Smooth muscle cell (in vitro differentiated cells): Measurements from ENCODE around the gene RASGRF1. TPM values are rescaled to one million over a fixed set of nuclear protein-coding genes. Genes with fewer than 3 reads are reported as not detected.

Experiments
- DNase-seq: peaks from one replicate; lab custom pipeline; 2025; ENCODE audit not compliant: unreplicated experiment; lab: John Stamatoyannopoulos, UW
- H2AFZ ChIP-seq: fragments of 200-600 bp; sonication (generic); 2 replicates; pipeline ENCODE4 v1.6.0; 2016; ENCODE audit warnings: antibody characterized with exemption, low read depth, mild to moderate bottlenecking
- H3F3A ChIP-seq: fragments of 200-600 bp; sonication (generic); 2 replicates; pipeline ENCODE4 v1.6.0; 2017; ENCODE audit warnings: antibody characterized with exemption, low read depth
- H3K27ac ChIP-seq: fragments of 200-600 bp; sonication (generic); 2 replicates; pipeline ENCODE4 v1.5.1; 2016; ENCODE audit warnings: low read depth, mild to moderate bottlenecking
- H3K27me3 ChIP-seq: fragments of 200-600 bp; sonication (generic); 2 replicates; pipeline ENCODE4 v1.6.1; 2016; ENCODE audit warnings: low read depth, mild to moderate bottlenecking
- H3K36me3 ChIP-seq: fragments of 200-600 bp; sonication (generic); 2 replicates; pipeline ENCODE4 v1.5.1; 2016; ENCODE audit warnings: low read depth
- H3K4me1 ChIP-seq: fragments of 200-600 bp; sonication (generic); 2 replicates; pipeline ENCODE4 v1.5.1; 2016; ENCODE audit warnings: low read depth
- H3K4me2 ChIP-seq: fragments of 200-600 bp; sonication (generic); 2 replicates; pipeline ENCODE4 v1.6.0; 2016; ENCODE audit warnings: mild to moderate bottlenecking
- H3K4me3 ChIP-seq: fragments of 200-600 bp; sonication (generic); 2 replicates; pipeline ENCODE4 v1.5.1; 2016; ENCODE audit warnings: mild to moderate bottlenecking
- H3K79me2 ChIP-seq: fragments of 200-600 bp; sonication (generic); 2 replicates; pipeline ENCODE4 v1.6.0; 2016; ENCODE audit warnings: low read depth, mild to moderate bottlenecking
- H3K9ac ChIP-seq: fragments of 200-600 bp; sonication (generic); 2 replicates; pipeline ENCODE4 v1.6.0; 2016; ENCODE audit warnings: low read depth
- H3K9me3 ChIP-seq: fragments of 200-600 bp; sonication (generic); replicated peaks from 2 replicates; pipeline ENCODE4 v1.5.1; 2016; ENCODE audit warnings: low read depth
- H4K20me1 ChIP-seq: fragments of 200-600 bp; sonication (generic); 2 replicates; pipeline ENCODE4 v1.6.0; 2016; ENCODE audit warnings: low read depth
- CTCF ChIP-seq: fragments of 200-600 bp; sonication (generic); IDR thresholded peaks from 2 replicates; pipeline ENCODE4 v1.5.1; 2017; ENCODE audit warnings: borderline replicate concordance, mild to moderate bottlenecking, antibody characterized with exemption; ENCODE audit not compliant: insufficient read depth, poor library complexity, severe bottlenecking
- WGBS: methylation state at CpG from one replicate; pipeline ENCODE4 v1.1.7; 2016; ENCODE audit warnings: low lambda C conversion rate; 5-methylcytosine and 5-hydroxymethylcytosine counted together
- polyA plus RNA-seq: library from polyadenylated mRNA; unstranded; fragments of >200 nt; fragmentation: Nextera tagmentation; extraction: Ambion mirVana; gene quantifications from 2 replicates; pipeline ENCODE4 v1.2.1, GENCODE V29; 2016
- total RNA-seq: library from RNA; depleted of rRNA; stranded (reverse); fragments of >200 nt; gene quantifications from 2 replicates; pipeline ENCODE4 v1.2.3, GENCODE V29; 2014

Gene RASGRF1
- total and polyA plus RNA-seq, 2 experiments from 2014 or later = 0.17 to 0.22 TPM

DNA sequence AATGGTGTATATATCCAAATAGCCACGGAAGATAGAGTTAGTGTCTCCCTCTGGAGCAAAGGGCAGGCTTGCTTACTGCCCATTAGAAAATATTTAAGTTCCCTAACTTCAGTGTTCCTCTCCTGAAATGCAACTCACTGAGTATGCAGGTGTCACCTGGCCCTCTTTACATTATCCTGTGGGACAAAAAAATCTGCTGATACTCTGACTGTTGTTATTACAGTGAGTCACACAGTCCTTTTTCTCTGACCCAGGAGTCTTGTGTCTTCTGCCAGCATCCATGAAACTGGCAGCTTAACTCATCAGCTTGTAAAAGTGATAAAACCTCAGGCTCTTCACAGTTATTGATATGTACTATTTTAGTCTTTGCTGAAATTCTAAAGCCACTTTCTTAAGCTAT lies 42.2 kb upstream of the RASGRF1 start:
- Histone ChIP-seq H3K79me2 (no peaks in the 10 kb centered on the region), H2AFZ (no peak overlapping the region), H3F3A (no peaks in the 10 kb centered on the region), H3K27ac (no peak overlapping the region), H3K4me3 (no peak overlapping the region), H3K9me3 (no peaks in the 10 kb centered on the region), H3K4me2 (no peak overlapping the region), H4K20me1 (no peaks in the 10 kb centered on the region), H3K27me3 (peaks cover 3% of the 10 kb centered on the region), H3K4me1 (no peaks in the 10 kb centered on the region), H3K36me3 (no peaks in the 10 kb centered on the region), H3K9ac (no peak overlapping the region)
- WGBS = 94% methylated on average over 1 of the region's 1 CpG
- no peak for DNase-seq
- no peak for TF ChIP-seq CTCF

DNA sequence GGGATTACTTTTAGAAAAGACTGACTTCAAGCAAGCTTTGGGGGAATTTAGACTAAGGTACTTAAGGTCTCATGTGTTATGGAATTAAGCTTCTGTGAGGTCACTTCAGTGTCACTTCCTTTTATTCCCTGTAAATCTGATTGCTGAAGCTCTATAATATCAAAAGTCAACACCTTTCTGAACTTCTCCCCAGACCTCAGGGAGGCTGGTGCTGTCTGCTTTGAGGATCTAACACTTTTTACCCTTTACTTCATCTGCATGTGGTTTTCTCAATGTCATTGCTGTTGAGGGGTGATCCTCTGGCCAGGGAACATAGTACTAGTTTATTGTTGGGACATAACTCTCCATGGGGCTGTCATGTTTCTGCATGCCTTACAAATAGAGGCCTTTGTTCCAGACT lies 41.8 kb upstream of the RASGRF1 start:
- no peak for TF ChIP-seq CTCF
- H2AFZ ChIP-seq = no peak overlapping the region
- H3K9ac ChIP-seq = no peak overlapping the region
- H3K4me1 ChIP-seq = no peaks in the 10 kb centered on the region
- H3K4me2 ChIP-seq = no peak overlapping the region
- no peak overlapping the region for H3K27ac ChIP-seq
- no peaks in the 10 kb centered on the region for H3K9me3 ChIP-seq
- H3K79me2 ChIP-seq = no peaks in the 10 kb centered on the region
- no peak overlapping the region for H3K4me3 ChIP-seq
- no peaks in the 10 kb centered on the region for H3F3A ChIP-seq
- no peaks in the 10 kb centered on the region for H4K20me1 ChIP-seq
- no peaks in the 10 kb centered on the region for H3K36me3 ChIP-seq
- peaks cover 3% of the 10 kb centered on the region for H3K27me3 ChIP-seq
- no peak for DNase-seq

- no peak overlapping the region for H3K27ac ChIP-seq
- H3K4me1 ChIP-seq = no peaks in the 10 kb centered on the region
- H3K9ac ChIP-seq = no peak overlapping the region
- H3K27me3 ChIP-seq = no peaks in the 10 kb centered on the region
- DNase-seq = no peak
- H3K9me3 ChIP-seq = no peaks in the 10 kb centered on the region
- H4K20me1 ChIP-seq = no peaks in the 10 kb centered on the region
- WGBS = 73% methylated on average over 4 of the region's 4 CpGs
- no peaks in the 10 kb centered on the region for H3K79me2 ChIP-seq
- H3K4me3 ChIP-seq = no peak overlapping the region
- H3K4me2 ChIP-seq = no peak overlapping the region
- no peak overlapping the region for H2AFZ ChIP-seq
- H3F3A ChIP-seq = no peaks in the 10 kb centered on the region
- no peak for TF ChIP-seq CTCF
- no peaks in the 10 kb centered on the region for H3K36me3 ChIP-seq
Observed at GRCh38 chr15:79130535-79131130, 40.1 kb upstream of the RASGRF1 start.

GRCh38 chr15:79129235-79129634 lies 38.7 kb upstream of the RASGRF1 start:
- H3K4me2 ChIP-seq = no peak overlapping the region
- TF ChIP-seq CTCF = no peak
- DNase-seq = no peak
- no peak overlapping the region for H3K9ac ChIP-seq
- no peaks in the 10 kb centered on the region for H3K36me3 ChIP-seq
- no peaks in the 10 kb centered on the region for H3K79me2 ChIP-seq
- no peaks in the 10 kb centered on the region for H3K27me3 ChIP-seq
- H2AFZ ChIP-seq = no peak overlapping the region
- no peaks in the 10 kb centered on the region for H3F3A ChIP-seq
- no peak overlapping the region for H3K4me3 ChIP-seq
- no peaks in the 10 kb centered on the region for H3K9me3 ChIP-seq
- H3K4me1 ChIP-seq = no peaks in the 10 kb centered on the region
- no peaks in the 10 kb centered on the region for H4K20me1 ChIP-seq
- WGBS = 81% methylated on average over 3 of the region's 3 CpGs
- no peak overlapping the region for H3K27ac ChIP-seq
